GM12878 (cell line): ENCODE results near the gene STRBP.

Source experiments
- BHLHE40 ChIP-seq, 2 experiments: fragments of 450-650 bp in 1 of 2; IDR thresholded peaks; 2 replicates each; pipeline ENCODE4 v1.6.1; 2011 to 2017; ENCODE audit warnings: low read depth in 2 of 2, borderline replicate concordance in 1 of 2, improper control_type of control experiment in 1 of 2, low read length in 1 of 2, mild to moderate bottlenecking in 1 of 2
- CBX5 ChIP-seq: sonication (generic); IDR thresholded peaks from 2 replicates; pipeline ENCODE4 v1.6.1; 2016; ENCODE audit warnings: low read depth, moderate library complexity, mild to moderate bottlenecking, inconsistent platforms
- CTCF ChIP-seq, 3 experiments: IDR thresholded peaks in 2 of 3; conservative IDR thresholded peaks in 1 of 3; 2 replicates each; pipeline ENCODE4 v1.5.1; 2011; ENCODE audit warnings: low read depth in 3 of 3, low read length in 3 of 3, mild to moderate bottlenecking in 3 of 3, control low read depth in 2 of 3, moderate library complexity in 2 of 3, inconsistent platforms in 1 of 3, mixed read lengths in 1 of 3; ENCODE audit not compliant: control insufficient read depth in 2 of 3, insufficient read depth in 1 of 3; ENCODE audit errors: extremely low read depth in 1 of 3
- EP300 ChIP-seq, 2 experiments: fragments of 150-350 bp in 1 of 2; IDR thresholded peaks; 2 replicates each; pipeline ENCODE4 v1.6.1; 2011 to 2012; ENCODE audit warnings: low read depth in 2 of 2, low read length in 2 of 2, borderline replicate concordance in 1 of 2, improper control_type of control experiment in 1 of 2, inconsistent platforms in 1 of 2; ENCODE audit not compliant: control insufficient read depth in 1 of 2
- EZH2 ChIP-seq: IDR thresholded peaks from 2 replicates; pipeline ENCODE4 v1.6.1; 2012; ENCODE audit warnings: low read depth, mild to moderate bottlenecking, control low read depth, inconsistent platforms, low read length, borderline replicate concordance; ENCODE audit not compliant: control insufficient read depth
- MEF2B ChIP-seq: fragments of 450-650 bp; IDR thresholded peaks from 2 replicates; pipeline ENCODE4 v1.6.1; 2018; ENCODE audit warnings: mild to moderate bottlenecking, moderate library complexity; ENCODE audit not compliant: partially characterized antibody, poor library complexity, severe bottlenecking
- NFYA ChIP-seq: IDR thresholded peaks from 2 replicates; pipeline ENCODE4 v1.6.1; 2011; ENCODE audit warnings: low read depth, mild to moderate bottlenecking, low read length, improper control_type of control experiment, borderline replicate concordance
- POLR2AphosphoS5 ChIP-seq: IDR thresholded peaks from 2 replicates; pipeline ENCODE4 v1.6.1; 2011; ENCODE audit warnings: mild to moderate bottlenecking, low read length, inconsistent platforms
- RAD21 ChIP-seq: IDR thresholded peaks from 2 replicates; pipeline ENCODE4 v1.6.1; 2011; ENCODE audit warnings: mild to moderate bottlenecking, low read depth, low read length, moderate library complexity; ENCODE audit not compliant: insufficient read depth
- SMAD1 ChIP-seq: fragments of 450-650 bp; IDR thresholded peaks from 2 replicates; pipeline ENCODE4 v1.6.1; 2018; ENCODE audit warnings: mild to moderate bottlenecking, low read depth; ENCODE audit not compliant: partially characterized antibody
- USF2 ChIP-seq: IDR thresholded peaks from 2 replicates; pipeline ENCODE4 v1.6.1; 2011; ENCODE audit warnings: low read depth, low read length, improper control_type of control experiment, borderline replicate concordance

- TF ChIP-seq SMAD1 (no peak), RAD21 (no peak), USF2 (no peak), BHLHE40 (IDR thresholded peaks at IDR 0.05; ENCODE audit: borderline replicate concordance in 1 of 2, low read depth in 2 of 2, low read length in 1 of 2) (no peak), NFYA (no peak), POLR2AphosphoS5 (no peak), EZH2 (no peak), CTCF (IDR thresholded peaks at IDR 0.05 in 2 of 3, conservative IDR thresholded peaks at IDR 0.05 in 1 of 3; ENCODE audit: control insufficient read depth in 2 of 3, extremely low read depth in 1 of 3, insufficient read depth in 1 of 3, low read depth in 3 of 3, low read length in 3 of 3) (no peak), CBX5 (no peak), MEF2B (no peak), EP300 (IDR thresholded peaks at IDR 0.05; ENCODE audit: borderline replicate concordance in 1 of 2, control insufficient read depth in 1 of 2, low read depth in 2 of 2, low read length in 2 of 2) (no peak)
These were observed 254 bp downstream of the STRBP start for GRCh38 chr9:123268199-123268464.
